Gastrocnemius medialis (tissue), 4 donors: Measurements from ENCODE around the gene IL4. TPM values are rescaled to one million over a fixed set of nuclear protein-coding genes. Genes with fewer than 3 reads are reported as not detected.

Experiments
- ATAC-seq, 2 donors: fragments of 150-250 bp; one replicate each; pipeline ENCODE4 v1.9.1; 2016
- DNase-seq, 2 donors: peaks; one replicate each; pipeline ENCODE4 v3.0.0-alpha.2; 2019
- H3K27ac ChIP-seq, 4 donors: fragments of 200-600 bp; sonication (generic); 1 replicate in 1 of 4; 2 replicates in 3 of 4; pipeline ENCODE4 v1.5.1; 2016 to 2018; ENCODE audit warnings: mild to moderate bottlenecking in 2 of 4, moderate library complexity in 1 of 4
- H3K27me3 ChIP-seq, 3 donors: fragments of 200-600 bp; sonication (generic) in 2 of 3; 1 replicate in 1 of 3; 2 replicates in 2 of 3; pipeline versions ENCODE4 v1.5.1 to v1.6.0; 2016 to 2019; ENCODE audit warnings: mild to moderate bottlenecking in 1 of 3, moderate library complexity in 1 of 3
- H3K36me3 ChIP-seq, 2 donors: fragments of 200-600 bp; sonication (generic) in 1 of 2; one replicate each; pipeline ENCODE4 v1.5.1; 2017 to 2018
- H3K4me1 ChIP-seq, 2 donors: fragments of 200-600 bp; sonication (generic) in 1 of 2; one replicate each; pipeline ENCODE4 v1.5.1; 2016 to 2017; ENCODE audit warnings: mild to moderate bottlenecking in 2 of 2
- H3K4me3 ChIP-seq, 4 donors: fragments of 200-600 bp; sonication (generic) in 3 of 4; 1 replicate in 1 of 4; 2 replicates in 3 of 4; pipeline ENCODE4 v1.5.1; 2016 to 2019; ENCODE audit warnings: mild to moderate bottlenecking in 2 of 4
- H3K9me3 ChIP-seq, 3 donors: fragments of 200-600 bp; sonication (generic) in 2 of 3; 1 replicate in 1 of 3; 2 replicates in 2 of 3; pipeline ENCODE4 v1.5.1; 2016 to 2019
- POLR2A ChIP-seq, 2 donors: fragments of 450-650 bp; IDR thresholded peaks; one replicate each; pipeline ENCODE4 v1.6.1; 2017; ENCODE audit warnings: antibody characterized with exemption in 2 of 2, mild to moderate bottlenecking in 2 of 2, moderate library complexity in 2 of 2
- in situ Hi-C, 4 donors: fragments of 200-750 bp; cut with MboI; loops; one replicate each; pipeline versions ENCODE4 v1.15.0 to v1.8.0; 2017; ENCODE audit warnings: low sequenced_read_pairs in 4 of 4
- intact Hi-C: fragments of 100-400 bp; cut with DNase I; formaldehyde crosslinking; loops from one replicate; pipeline ENCODE4 v1.15.1; 2023; ENCODE audit warnings: low total_unique reads
- total RNA-seq, 4 donors: library from RNA; depleted of rRNA; stranded (reverse); fragments of >200 nt; gene quantifications; one replicate each; pipeline versions ENCODE4 v1.1.0 to v1.2.3, GENCODE V29; 2016
- TF ChIP-seq, protein P1 (sequence below), 5 experiments: fragments of 450-650 bp in 3 of 5; fragments of 200-600 bp in 2 of 5; sonication (generic) in 2 of 5; IDR thresholded peaks in 4 of 5; conservative IDR thresholded peaks in 1 of 5; 1 replicate in 4 of 5; 2 replicates in 1 of 5; pipeline ENCODE4 v1.5.1; 2016 to 2019; ENCODE audit warnings: antibody characterized with exemption in 5 of 5, mild to moderate bottlenecking in 3 of 5, moderate library complexity in 3 of 5

IL4 gene
- total RNA-seq, 4 donors from 2014 or later, result not detected

GRCh38 chr5:132725745-132726144, 52.0 kb downstream of the IL4 start:
- Histone ChIP-seq H3K9me3 (no peaks in the 10 kb centered on the region), H3K4me3 (no peak overlapping the region), H3K27me3 (no peaks in the 10 kb centered on the region), H3K27ac (no peak overlapping the region), H3K36me3 (no peaks in the 10 kb centered on the region), H3K4me1 (no peaks in the 10 kb centered on the region)
- intact Hi-C loops, result no loop called here
- no peak for DNase-seq
- no peak for TF ChIP-seq POLR2A (IDR thresholded peaks at IDR 0.05)
- TF ChIP-seq, protein P1, sequence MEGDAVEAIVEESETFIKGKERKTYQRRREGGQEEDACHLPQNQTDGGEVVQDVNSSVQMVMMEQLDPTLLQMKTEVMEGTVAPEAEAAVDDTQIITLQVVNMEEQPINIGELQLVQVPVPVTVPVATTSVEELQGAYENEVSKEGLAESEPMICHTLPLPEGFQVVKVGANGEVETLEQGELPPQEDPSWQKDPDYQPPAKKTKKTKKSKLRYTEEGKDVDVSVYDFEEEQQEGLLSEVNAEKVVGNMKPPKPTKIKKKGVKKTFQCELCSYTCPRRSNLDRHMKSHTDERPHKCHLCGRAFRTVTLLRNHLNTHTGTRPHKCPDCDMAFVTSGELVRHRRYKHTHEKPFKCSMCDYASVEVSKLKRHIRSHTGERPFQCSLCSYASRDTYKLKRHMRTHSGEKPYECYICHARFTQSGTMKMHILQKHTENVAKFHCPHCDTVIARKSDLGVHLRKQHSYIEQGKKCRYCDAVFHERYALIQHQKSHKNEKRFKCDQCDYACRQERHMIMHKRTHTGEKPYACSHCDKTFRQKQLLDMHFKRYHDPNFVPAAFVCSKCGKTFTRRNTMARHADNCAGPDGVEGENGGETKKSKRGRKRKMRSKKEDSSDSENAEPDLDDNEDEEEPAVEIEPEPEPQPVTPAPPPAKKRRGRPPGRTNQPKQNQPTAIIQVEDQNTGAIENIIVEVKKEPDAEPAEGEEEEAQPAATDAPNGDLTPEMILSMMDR (IDR thresholded peaks at IDR 0.05 in 4 of 5, conservative IDR thresholded peaks at IDR 0.05 in 1 of 5), result no peak
- ATAC-seq, result no peak
- in situ Hi-C loops, result no loop called here

DNA sequence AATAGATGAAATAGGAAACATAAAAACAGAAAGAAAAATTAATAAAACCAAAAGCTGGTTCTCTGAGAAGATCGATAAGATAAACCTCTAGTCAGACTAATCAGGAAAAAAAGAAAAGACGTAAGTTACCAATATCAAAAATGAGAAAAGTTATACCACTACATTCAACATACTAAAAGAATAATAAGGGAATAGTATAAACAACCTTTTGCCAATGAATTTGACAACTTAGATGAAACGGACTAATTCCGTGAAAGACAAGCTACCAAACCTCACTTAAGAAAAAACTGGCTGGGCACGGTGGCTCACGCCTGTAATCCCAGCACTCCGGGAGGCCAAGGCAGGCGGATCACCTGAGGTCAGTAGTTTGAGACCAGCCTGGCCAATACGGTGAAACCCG, 56.1 kb downstream of the IL4 start:
- Histone ChIP-seq H3K4me1 (no peaks in the 10 kb centered on the region), H3K36me3 (no peaks in the 10 kb centered on the region), H3K4me3 (no peak overlapping the region), H3K27me3 (no peaks in the 10 kb centered on the region), H3K27ac (no peak overlapping the region), H3K9me3 (no peaks in the 10 kb centered on the region)
- intact Hi-C loops, result no loop called here
- ATAC-seq, result no peak
- DNase-seq, result no peak
- TF ChIP-seq, protein P1 (IDR thresholded peaks at IDR 0.05 in 4 of 5, conservative IDR thresholded peaks at IDR 0.05 in 1 of 5), result no peak
- no peak for TF ChIP-seq POLR2A (IDR thresholded peaks at IDR 0.05)
- in situ Hi-C loops, result no loop called here

Other genes starting within 250 kb of the IL4 start
- 10 to 100 TPM in 1 of 4 donors, 1 to 10 TPM in 3; 5.5 to 20.6 (median 8.4) TPM for gene IRF1, start 183.2 kb upstream of the IL4 start, total RNA-seq
- not detected for gene IL5, start 130.5 kb upstream of the IL4 start, total RNA-seq
- 10 to 100 TPM; 18.9 to 29.1 (median 22.0) TPM for gene RAD50, start 117.0 kb upstream of the IL4 start, total RNA-seq
- gene IL13, start 15.8 kb upstream of the IL4 start, total RNA-seq, result not detected
- gene KIF3A, start 63.6 kb downstream of the IL4 start, total RNA-seq, result 1 to 10 TPM; 2.5 to 4.2 (median 3.4) TPM
- gene CCNI2, start 73.4 kb downstream of the IL4 start, total RNA-seq, result not detected
- 1 to 10 TPM; 5.2 to 7.9 (median 6.8) TPM for gene SEPTIN8, start 103.2 kb downstream of the IL4 start, total RNA-seq
- under 1 TPM in 1 of 4 donors, not detected in 3; 0.27 TPM for gene SOWAHA, start 139.3 kb downstream of the IL4 start, total RNA-seq
- gene SHROOM1, start 156.7 kb downstream of the IL4 start, total RNA-seq, result 1 to 10 TPM in 3 of 4 donors, under 1 TPM in 1; 0.61 to 6.0 (median 2.0) TPM
- gene GDF9, start 192.5 kb downstream of the IL4 start, total RNA-seq, result 1 to 10 TPM in 1 of 4 donors, under 1 TPM in 2, not detected in 1; 0.13 to 2.5 (median 0.46) TPM
- gene UQCRQ, start 192.7 kb downstream of the IL4 start, total RNA-seq, result 100 to 1,000 TPM; 273 to 566 (median 326) TPM
- gene LEAP2, start 199.7 kb downstream of the IL4 start, total RNA-seq, result 1 to 10 TPM in 2 of 4 donors, under 1 TPM in 2; 0.52 to 3.3 (median 0.88) TPM